Measurements from ENCODE around the gene WBP4. TPM values are rescaled to one million over a fixed set of nuclear protein-coding genes. Genes with fewer than 3 reads are reported as not detected.
"Not testable (repeated sequence)": the region's sequence is repeated elsewhere in the genome, so short reads cannot be mapped to it uniquely, and the experiment has no call there.

WBP4 gene
- polyA plus RNA-seq, 2 of the 4 experiments (the other 2 are of a cell fraction): 9.0 to 13.9 TPM

- no peak for TF ChIP-seq MYC (IDR thresholded peaks at IDR 0.05; ENCODE audit: borderline replicate concordance, low read length)
- no peak for TF ChIP-seq RCOR1 (IDR thresholded peaks at IDR 0.05; ENCODE audit: low read depth, low read length)
- TF ChIP-seq HOXB13 (CRISPR knock-in tag; IDR thresholded peaks at IDR 0.05; ENCODE audit: low read depth): no peak
- TF ChIP-seq PHF8 (IDR thresholded peaks at IDR 0.05; ENCODE audit: borderline replicate concordance, low read depth): no peak
- no peak for TF ChIP-seq TFCP2L1 (CRISPR knock-in tag; IDR thresholded peaks at IDR 0.05)
- no peak for TF ChIP-seq JUNB (IDR thresholded peaks at IDR 0.05)
- TF ChIP-seq NR3C1 (IDR thresholded peaks at IDR 0.05): no peak
- no peak for TF ChIP-seq TP53 (CRISPR knock-in tag; IDR thresholded peaks at IDR 0.05)
- TF ChIP-seq GATA3 (IDR thresholded peaks at IDR 0.05; ENCODE audit: borderline replicate concordance): no peak
- no peak for TF ChIP-seq FOSL2 (IDR thresholded peaks at IDR 0.05)
- no peak for TF ChIP-seq FOSL2 (CRISPR knock-in tag; IDR thresholded peaks at IDR 0.05)
- TF ChIP-seq EHF (CRISPR knock-in tag; IDR thresholded peaks at IDR 0.05): no peak
- TF ChIP-seq, protein P1, sequence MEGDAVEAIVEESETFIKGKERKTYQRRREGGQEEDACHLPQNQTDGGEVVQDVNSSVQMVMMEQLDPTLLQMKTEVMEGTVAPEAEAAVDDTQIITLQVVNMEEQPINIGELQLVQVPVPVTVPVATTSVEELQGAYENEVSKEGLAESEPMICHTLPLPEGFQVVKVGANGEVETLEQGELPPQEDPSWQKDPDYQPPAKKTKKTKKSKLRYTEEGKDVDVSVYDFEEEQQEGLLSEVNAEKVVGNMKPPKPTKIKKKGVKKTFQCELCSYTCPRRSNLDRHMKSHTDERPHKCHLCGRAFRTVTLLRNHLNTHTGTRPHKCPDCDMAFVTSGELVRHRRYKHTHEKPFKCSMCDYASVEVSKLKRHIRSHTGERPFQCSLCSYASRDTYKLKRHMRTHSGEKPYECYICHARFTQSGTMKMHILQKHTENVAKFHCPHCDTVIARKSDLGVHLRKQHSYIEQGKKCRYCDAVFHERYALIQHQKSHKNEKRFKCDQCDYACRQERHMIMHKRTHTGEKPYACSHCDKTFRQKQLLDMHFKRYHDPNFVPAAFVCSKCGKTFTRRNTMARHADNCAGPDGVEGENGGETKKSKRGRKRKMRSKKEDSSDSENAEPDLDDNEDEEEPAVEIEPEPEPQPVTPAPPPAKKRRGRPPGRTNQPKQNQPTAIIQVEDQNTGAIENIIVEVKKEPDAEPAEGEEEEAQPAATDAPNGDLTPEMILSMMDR (IDR thresholded peaks at IDR 0.05): no peak
- Histone ChIP-seq H3K9me3 (no peaks in the 10 kb centered on the region), H3K4me1 (no peaks in the 10 kb centered on the region), H3K4me2 (no peak overlapping the region), H3K27ac (no peak overlapping the region), H3K4me3 (no peak overlapping the region)
- CTCF ChIA-PET: interaction anchor here (0.8 kb wide), 1 partner anchor 12 kb away, joined by 3 read pairs; no protein-coding TSS in a partner anchor
- DNase-seq (ENCODE audit: low read depth in 1 of 2, low spot score in 1 of 2) (no peak), FAIRE-seq (no peak), ATAC-seq (no peak)
- POLR2A ChIA-PET: no interaction called here
- 88% methylated on average over 2 of the region's 2 CpGs for WGBS (ENCODE audit: missing lambda C conversion rate)
Observed at GRCh38 chr13:41085961-41086585, 24.8 kb downstream of the WBP4 start.

GRCh38 chr13:41095681-41096080, 34.4 kb downstream of the WBP4 start:
- DNase-seq (ENCODE audit: low read depth in 1 of 2, low spot score in 1 of 2); FAIRE-seq; CTCF ChIA-PET; H3K27ac ChIP-seq; H3K4me1 ChIP-seq; H3K4me3 ChIP-seq; H3K4me2 ChIP-seq; H3K9me3 ChIP-seq; POLR2A ChIA-PET; ATAC-seq: not testable (repeated sequence)
- WGBS (ENCODE audit: missing lambda C conversion rate): 75% methylated on average over 2 of the region's 2 CpGs

DNA sequence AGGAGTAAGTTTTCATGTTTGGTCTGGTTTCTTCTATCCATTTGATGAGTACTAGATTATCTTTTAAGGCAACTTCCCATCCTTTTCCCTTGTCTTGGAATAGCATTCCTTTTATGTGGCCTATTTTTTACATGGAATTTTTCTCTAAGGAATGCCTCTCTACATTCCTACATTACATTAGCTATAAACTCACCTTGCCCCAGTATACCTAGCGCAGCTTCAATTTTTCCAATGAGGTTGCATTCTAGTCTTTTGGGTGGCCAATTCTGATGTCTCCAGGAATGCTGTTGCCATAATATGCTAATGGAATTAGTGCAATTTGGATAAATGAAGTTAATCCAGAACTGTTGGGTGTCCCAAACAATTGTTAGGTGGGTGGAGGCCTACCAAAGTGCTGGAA, 37.5 kb downstream of the WBP4 start:
- Histone ChIP-seq H3K4me1 (no peaks in the 10 kb centered on the region), H3K4me2 (no peak overlapping the region), H3K27ac (no peak overlapping the region), H3K9me3 (no peaks in the 10 kb centered on the region), H3K4me3 (no peak overlapping the region)
- DNase-seq (ENCODE audit: low read depth in 1 of 2, low spot score in 1 of 2) (no peak), FAIRE-seq (no peak), ATAC-seq (no peak)
- ChIA-PET CTCF (no interaction called here), POLR2A (no interaction called here)
- WGBS (ENCODE audit: missing lambda C conversion rate): 100% methylated on average over 1 of the region's 1 CpG
- no peak for TF ChIP-seq FOSL2 (IDR thresholded peaks at IDR 0.05)
- no peak for TF ChIP-seq FOSL2 (CRISPR knock-in tag; IDR thresholded peaks at IDR 0.05)
- no peak for TF ChIP-seq POLR2A (IDR thresholded peaks at IDR 0.05; ENCODE audit: low read length)
- TF ChIP-seq, protein P2, sequence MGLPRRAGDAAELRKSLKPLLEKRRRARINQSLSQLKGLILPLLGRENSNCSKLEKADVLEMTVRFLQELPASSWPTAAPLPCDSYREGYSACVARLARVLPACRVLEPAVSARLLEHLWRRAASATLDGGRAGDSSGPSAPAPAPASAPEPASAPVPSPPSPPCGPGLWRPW (IDR thresholded peaks at IDR 0.05): no peak
- TF ChIP-seq CEBPB (IDR thresholded peaks at IDR 0.05): no peak
- TF ChIP-seq ZFP36 (IDR thresholded peaks at IDR 0.05; ENCODE audit: borderline replicate concordance, partially characterized antibody): no peak
- no peak for TF ChIP-seq TFCP2L1 (CRISPR knock-in tag; IDR thresholded peaks at IDR 0.05)
- TF ChIP-seq MAX (IDR thresholded peaks at IDR 0.05): no peak
- TF ChIP-seq BHLHE40 (IDR thresholded peaks at IDR 0.05; ENCODE audit: low read depth, low read length): no peak
- no peak for TF ChIP-seq MAZ (IDR thresholded peaks at IDR 0.05; ENCODE audit: borderline replicate concordance, low read depth, low read length)
- no peak for TF ChIP-seq ZSCAN20 (CRISPR knock-in tag; IDR thresholded peaks at IDR 0.05)
- TF ChIP-seq HOXA7 (CRISPR knock-in tag; IDR thresholded peaks at IDR 0.05): no peak
- TF ChIP-seq RAD21 (conservative IDR thresholded peaks at IDR 0.05 in 1 of 2, IDR thresholded peaks at IDR 0.05 in 1 of 2): no peak
- TF ChIP-seq, protein P3, sequence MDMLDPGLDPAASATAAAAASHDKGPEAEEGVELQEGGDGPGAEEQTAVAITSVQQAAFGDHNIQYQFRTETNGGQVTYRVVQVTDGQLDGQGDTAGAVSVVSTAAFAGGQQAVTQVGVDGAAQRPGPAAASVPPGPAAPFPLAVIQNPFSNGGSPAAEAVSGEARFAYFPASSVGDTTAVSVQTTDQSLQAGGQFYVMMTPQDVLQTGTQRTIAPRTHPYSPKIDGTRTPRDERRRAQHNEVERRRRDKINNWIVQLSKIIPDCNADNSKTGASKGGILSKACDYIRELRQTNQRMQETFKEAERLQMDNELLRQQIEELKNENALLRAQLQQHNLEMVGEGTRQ (IDR thresholded peaks at IDR 0.05): no peak
- TF ChIP-seq ELK1 (IDR thresholded peaks at IDR 0.05; ENCODE audit: low read depth, low read length): no peak

All from A549 (cell line).